Neural cell (in vitro differentiated cells): ENCODE results near the gene COMT. TPM values are rescaled to one million over a fixed set of nuclear protein-coding genes. Genes with fewer than 3 reads are reported as not detected.

Source experiments
- H2AFZ ChIP-seq: fragments of 200-600, 300-800 bp; sonication (generic), shearing (Covaris generic); 2 replicates; pipeline ENCODE4 v1.6.0; 2014; ENCODE audit warnings: low read depth, mild to moderate bottlenecking, antibody characterized with exemption, low read length, moderate library complexity
- H3F3A ChIP-seq: fragments of 200-600 bp; shearing (Covaris generic); 2 replicates; pipeline ENCODE4 v1.6.1; 2016; ENCODE audit warnings: mild to moderate bottlenecking, moderate library complexity, mixed read lengths, antibody characterized with exemption, low read length; ENCODE audit not compliant: insufficient read depth, poor library complexity, severe bottlenecking
- H3K27ac ChIP-seq: fragments of 200-600, 300-800 bp; sonication (generic), shearing (Covaris generic); 2 replicates; pipeline ENCODE4 v1.5.1; 2014; ENCODE audit warnings: mild to moderate bottlenecking, low read length, moderate library complexity
- H3K27me3 ChIP-seq: fragments of 300-800, 200-600 bp; sonication (generic), shearing (Covaris generic); 2 replicates; pipeline ENCODE4 v1.6.0; 2014; ENCODE audit warnings: mild to moderate bottlenecking, low read depth, low read length, moderate library complexity; ENCODE audit not compliant: insufficient read depth
- H3K36me3 ChIP-seq: fragments of 300-800, 200-600 bp; sonication (generic), shearing (Covaris generic); 2 replicates; pipeline ENCODE4 v1.5.1; 2014; ENCODE audit warnings: mild to moderate bottlenecking, antibody characterized with exemption, low read length, moderate library complexity; ENCODE audit not compliant: insufficient read depth
- H3K4me2 ChIP-seq: fragments of 300-800, 200-600 bp; sonication (generic), shearing (Covaris generic); 2 replicates; pipeline ENCODE4 v1.6.0; 2014; ENCODE audit warnings: mild to moderate bottlenecking, low read length
- H3K4me3 ChIP-seq: fragments of 300-800, 200-600 bp; sonication (generic), shearing (Covaris generic); 2 replicates; pipeline ENCODE4 v1.5.1; 2014; ENCODE audit warnings: mild to moderate bottlenecking, low read length, moderate library complexity
- H3K79me2 ChIP-seq: fragments of 200-600 bp; shearing (Covaris generic); replicated peaks from 2 replicates; pipeline ENCODE4 v1.6.0; 2014; ENCODE audit warnings: mild to moderate bottlenecking, low read length, moderate library complexity; ENCODE audit not compliant: insufficient read depth
- H3K9ac ChIP-seq: fragments of 300-800, 200-600 bp; sonication (generic), shearing (Covaris generic); 2 replicates; pipeline ENCODE4 v1.6.1; 2016; ENCODE audit warnings: mild to moderate bottlenecking, low read length, mixed read lengths
- H3K9me2 ChIP-seq: fragments of 200-600 bp; shearing (Covaris generic); 2 replicates; pipeline ENCODE4 v1.6.1; 2016; ENCODE audit warnings: mild to moderate bottlenecking, low read length, mixed read lengths; ENCODE audit not compliant: insufficient read depth
- H3K9me3 ChIP-seq: fragments of 200-600, 300-800 bp; sonication (generic), shearing (Covaris generic); 2 replicates; pipeline ENCODE4 v1.6.1; 2016; ENCODE audit warnings: mild to moderate bottlenecking, mixed run types, low read length, moderate library complexity, mixed read lengths
- H4K20me1 ChIP-seq: fragments of 200-600 bp; shearing (Covaris generic); 2 replicates; pipeline ENCODE4 v1.6.1; 2016; ENCODE audit warnings: mild to moderate bottlenecking, mixed run types; ENCODE audit not compliant: insufficient read depth
- CTCF ChIP-seq: fragments of 450-650 bp; IDR thresholded peaks from 2 replicates; pipeline ENCODE4 v1.5.1; 2014; ENCODE audit warnings: antibody characterized with exemption, mild to moderate bottlenecking, moderate library complexity; ENCODE audit not compliant: poor library complexity, severe bottlenecking
- EP300 ChIP-seq: fragments of 450-650 bp; conservative IDR thresholded peaks from 2 replicates; pipeline ENCODE4 v1.6.1; 2014; ENCODE audit warnings: antibody characterized with exemption, mild to moderate bottlenecking, moderate library complexity; ENCODE audit not compliant: poor library complexity, severe bottlenecking
- EZH2 ChIP-seq: fragments of 200-600, 300-800 bp; shearing (Covaris generic), sonication (generic); IDR thresholded peaks from 2 replicates; pipeline ENCODE4 v1.6.1; 2014; ENCODE audit warnings: antibody characterized with exemption, low read length, borderline replicate concordance, mild to moderate bottlenecking; ENCODE audit not compliant: insufficient read depth, poor library complexity, severe bottlenecking
- MXI1 ChIP-seq: fragments of 450-650 bp; conservative IDR thresholded peaks from 2 replicates; pipeline ENCODE4 v1.6.1; 2014; ENCODE audit warnings: antibody characterized with exemption, mild to moderate bottlenecking; ENCODE audit not compliant: poor library complexity, severe bottlenecking
- POLR2AphosphoS5 ChIP-seq: IDR thresholded peaks from 2 replicates; pipeline ENCODE4 v1.6.1; 2012
- RAD21 ChIP-seq: fragments of 450-650 bp; conservative IDR thresholded peaks from 2 replicates; pipeline ENCODE4 v1.6.1; 2014; ENCODE audit warnings: antibody characterized with exemption, mild to moderate bottlenecking, moderate library complexity
- REST ChIP-seq: IDR thresholded peaks from 2 replicates; pipeline ENCODE4 v1.6.1; 2012; ENCODE audit warnings: borderline replicate concordance
- SMC3 ChIP-seq: fragments of 450-650 bp; conservative IDR thresholded peaks from 2 replicates; pipeline ENCODE4 v1.6.1; 2014; ENCODE audit warnings: antibody characterized with exemption, mild to moderate bottlenecking, moderate library complexity; ENCODE audit not compliant: poor library complexity
- TAF1 ChIP-seq: IDR thresholded peaks from 2 replicates; pipeline ENCODE4 v1.6.1; 2012; ENCODE audit warnings: low read depth
- polyA plus RNA-seq: library from polyadenylated mRNA; depleted of rRNA; stranded (reverse); fragments of >200 nt; gene quantifications from 2 replicates; pipeline ENCODE4 v1.2.3, GENCODE V29; 2014

COMT gene
- polyA plus RNA-seq, 1 donor from 2014 or later, result 14.2 TPM

- no peaks in the 10 kb centered on the region for H3K9me3 ChIP-seq
- H3K27me3 ChIP-seq, result no peaks in the 10 kb centered on the region
- no peaks in the 10 kb centered on the region for H3K79me2 ChIP-seq
- no peak overlapping the region for H2AFZ ChIP-seq
- H3K4me3 ChIP-seq, result no peak overlapping the region
- no peaks in the 10 kb centered on the region for H3K36me3 ChIP-seq
- no peaks in the 10 kb centered on the region for H4K20me1 ChIP-seq
- no peaks in the 10 kb centered on the region for H3F3A ChIP-seq
- no peak overlapping the region for H3K4me2 ChIP-seq
- H3K9me2 ChIP-seq, result no peaks in the 10 kb centered on the region
- TF ChIP-seq POLR2AphosphoS5 (no peak), CTCF (no peak), TAF1 (no peak), EZH2 (no peak), REST (no peak)
- H3K27ac ChIP-seq, result no peak overlapping the region
- H3K9ac ChIP-seq, result no peak overlapping the region
Measured at GRCh38 chr22:19898831-19899567, 42.6 kb upstream of the COMT start.

- Histone ChIP-seq H3K4me3 (no peak overlapping the region), H3K9ac (no peak overlapping the region), H3K36me3 (no peaks in the 10 kb centered on the region), H4K20me1 (no peaks in the 10 kb centered on the region), H3K9me2 (no peaks in the 10 kb centered on the region), H3K4me2 (no peak overlapping the region), H3K27ac (no peak overlapping the region), H2AFZ (no peak overlapping the region), H3F3A (no peaks in the 10 kb centered on the region), H3K27me3 (no peaks in the 10 kb centered on the region), H3K9me3 (no peaks in the 10 kb centered on the region), H3K79me2 (no peaks in the 10 kb centered on the region)
- TF ChIP-seq EP300 (no peak), MXI1 (no peak), CTCF (no peak), REST (no peak), TAF1 (no peak), EZH2 (no peak), SMC3 (no peak), POLR2AphosphoS5 (no peak), RAD21 (no peak)
Measured at GRCh38 chr22:19900707-19901436, 40.7 kb upstream of the COMT start.
